Ramos (cell line): ENCODE results near the gene ERFL.

ENCODE experiments used
- in situ Hi-C: fragments of 300-500 bp; cut with MboI; formaldehyde crosslinking; loops from one replicate; pipeline ENCODE4 v1.14.3; 2022; ENCODE audit warnings: low sequenced_read_pairs; ENCODE audit not compliant: unreplicated experiment

Gene ERFL

GRCh38 chr19:41903193-41903953, 24.9 kb downstream of the ERFL start:
- in situ Hi-C loops: no loop called here

- in situ Hi-C loops: no loop called here
Measured at GRCh38 chr19:41902594-41902993, 25.7 kb downstream of the ERFL start.

- in situ Hi-C loops: no loop called here
Measured at GRCh38 chr19:41901707-41902360, 26.4 kb downstream of the ERFL start.

GRCh38 chr19:41898235-41898634, 30.0 kb downstream of the ERFL start:
- in situ Hi-C loops: no loop called here

- in situ Hi-C loops: no loop called here
Measured at GRCh38 chr19:41897820-41898219, 30.4 kb downstream of the ERFL start.

- in situ Hi-C loops: no loop called here
Measured at GRCh38 chr19:41897181-41897580, 31.1 kb downstream of the ERFL start.

GRCh38 chr19:41896581-41896942, 31.7 kb downstream of the ERFL start:
- in situ Hi-C loops: no loop called here

- in situ Hi-C loops: no loop called here
Measured at GRCh38 chr19:41895745-41896580, 32.3 kb downstream of the ERFL start.

- in situ Hi-C loops: no loop called here
Measured at GRCh38 chr19:41894350-41894749, 33.9 kb downstream of the ERFL start.

GRCh38 chr19:41893899-41894298, 34.4 kb downstream of the ERFL start:
- in situ Hi-C loops: no loop called here

- in situ Hi-C loops: no loop called here
Measured at GRCh38 chr19:41892173-41892902, 35.9 kb downstream of the ERFL start.

- in situ Hi-C loops: no loop called here
Measured at GRCh38 chr19:41890936-41891335, 37.3 kb downstream of the ERFL start.

GRCh38 chr19:41889896-41890295, 38.4 kb downstream of the ERFL start:
- in situ Hi-C loops: no loop called here

GRCh38 chr19:41888926-41889325, 39.3 kb downstream of the ERFL start:
- in situ Hi-C loops: no loop called here

- in situ Hi-C loops: no loop called here
Measured at GRCh38 chr19:41887711-41888382, 40.4 kb downstream of the ERFL start.

- in situ Hi-C loops: no loop called here
Measured at GRCh38 chr19:41886761-41887710, 41.2 kb downstream of the ERFL start.

GRCh38 chr19:41883821-41884733, 44.2 kb downstream of the ERFL start:
- in situ Hi-C loops: no loop called here

GRCh38 chr19:41883463-41883820, 44.8 kb downstream of the ERFL start:
- in situ Hi-C loops: no loop called here
